ENCODE results near the gene HSD11B1.

- TF ChIP-seq CTCF (IDR thresholded peaks at IDR 0.05; ENCODE audit: low read length) (no peak), EZH2 (optimal IDR thresholded peaks at IDR 0.05; ENCODE audit: low read depth, low read length) (no peak)
Observed at GRCh38 chr1:209778102-209778501, 73.5 kb downstream of the HSD11B1 start.
